ENCODE data around the gene SNTG2. TPM values are rescaled to one million over a fixed set of nuclear protein-coding genes. Genes with fewer than 3 reads are reported as not detected.

Gene SNTG2
- total RNA-seq, 1 donor from 2014 or later = 23.2 TPM

- peaks cover 6% of the 10 kb centered on the region for H3K36me3 Mint-ChIP-seq (ENCODE audit: low read depth, unreplicated experiment)
- no peak for DNase-seq (ENCODE audit: low spot score)
- no peaks in the 10 kb centered on the region for H3K9me3 Mint-ChIP-seq (ENCODE audit: unreplicated experiment)
- no peaks in the 10 kb centered on the region for H3K4me1 Mint-ChIP-seq (ENCODE audit: unreplicated experiment)
- H3K27me3 Mint-ChIP-seq (ENCODE audit: unreplicated experiment) = peaks cover 4% of the 10 kb centered on the region
- H3K4me3 Mint-ChIP-seq (ENCODE audit: unreplicated experiment) = no peak overlapping the region
- no peak overlapping the region for H3K27ac Mint-ChIP-seq (ENCODE audit: unreplicated experiment)
- TF ChIP-seq CTCF (IDR thresholded peaks at IDR 0.05; ENCODE audit: unreplicated experiment) = no peak
These were observed 86.4 kb downstream of the SNTG2 start for GRCh38 chr2:1037066-1037465.

GRCh38 chr2:1039549-1039948, 88.9 kb downstream of the SNTG2 start:
- Mint-ChIP-seq H3K27me3 (ENCODE audit: unreplicated experiment) (peaks cover 4% of the 10 kb centered on the region), H3K4me3 (ENCODE audit: unreplicated experiment) (no peak overlapping the region), H3K27ac (ENCODE audit: unreplicated experiment) (no peak overlapping the region), H3K9me3 (ENCODE audit: unreplicated experiment) (no peaks in the 10 kb centered on the region), H3K4me1 (ENCODE audit: unreplicated experiment) (no peaks in the 10 kb centered on the region), H3K36me3 (ENCODE audit: low read depth, unreplicated experiment) (peaks cover 6% of the 10 kb centered on the region)
- DNase-seq (ENCODE audit: low spot score) = no peak
- no peak for TF ChIP-seq CTCF (IDR thresholded peaks at IDR 0.05; ENCODE audit: unreplicated experiment)

- no peak for DNase-seq (ENCODE audit: low spot score)
- H3K27ac Mint-ChIP-seq (ENCODE audit: unreplicated experiment) = no peak overlapping the region
- H3K36me3 Mint-ChIP-seq (ENCODE audit: low read depth, unreplicated experiment) = peaks cover 6% of the 10 kb centered on the region
- no peaks in the 10 kb centered on the region for H3K4me1 Mint-ChIP-seq (ENCODE audit: unreplicated experiment)
- H3K9me3 Mint-ChIP-seq (ENCODE audit: unreplicated experiment) = no peaks in the 10 kb centered on the region
- no peak overlapping the region for H3K4me3 Mint-ChIP-seq (ENCODE audit: unreplicated experiment)
- no peak for TF ChIP-seq CTCF (IDR thresholded peaks at IDR 0.05; ENCODE audit: unreplicated experiment)
- peaks cover 4% of the 10 kb centered on the region for H3K27me3 Mint-ChIP-seq (ENCODE audit: unreplicated experiment)
These were observed 90.6 kb downstream of the SNTG2 start for GRCh38 chr2:1041012-1041805.

GRCh38 chr2:1045109-1045508, 94.5 kb downstream of the SNTG2 start:
- H3K4me1 Mint-ChIP-seq (ENCODE audit: unreplicated experiment) = no peaks in the 10 kb centered on the region
- peaks cover 6% of the 10 kb centered on the region for H3K36me3 Mint-ChIP-seq (ENCODE audit: low read depth, unreplicated experiment)
- no peak for DNase-seq (ENCODE audit: low spot score)
- no peak for TF ChIP-seq CTCF (IDR thresholded peaks at IDR 0.05; ENCODE audit: unreplicated experiment)
- no peak overlapping the region for H3K4me3 Mint-ChIP-seq (ENCODE audit: unreplicated experiment)
- H3K27me3 Mint-ChIP-seq (ENCODE audit: unreplicated experiment) = peaks cover 4% of the 10 kb centered on the region
- H3K27ac Mint-ChIP-seq (ENCODE audit: unreplicated experiment) = no peak overlapping the region
- H3K9me3 Mint-ChIP-seq (ENCODE audit: unreplicated experiment) = no peaks in the 10 kb centered on the region

- Mint-ChIP-seq H3K27ac (ENCODE audit: unreplicated experiment) (no peak overlapping the region), H3K4me3 (ENCODE audit: unreplicated experiment) (no peak overlapping the region), H3K9me3 (ENCODE audit: unreplicated experiment) (no peaks in the 10 kb centered on the region), H3K36me3 (ENCODE audit: low read depth, unreplicated experiment) (peaks cover under 1% of the 10 kb centered on the region), H3K27me3 (ENCODE audit: unreplicated experiment) (peaks cover 4% of the 10 kb centered on the region), H3K4me1 (ENCODE audit: unreplicated experiment) (peaks cover under 1% of the 10 kb centered on the region)
- no peak for TF ChIP-seq CTCF (IDR thresholded peaks at IDR 0.05; ENCODE audit: unreplicated experiment)
- DNase-seq (ENCODE audit: low spot score) = no peak
These were observed 95.4 kb downstream of the SNTG2 start for GRCh38 chr2:1046067-1046466.

All from endothelial cell (in vitro differentiated cells).